WTC11 (cell line): ENCODE results near the gene ATG7. TPM values are rescaled to one million over a fixed set of nuclear protein-coding genes. Genes with fewer than 3 reads are reported as not detected.
"Not testable (repeated sequence)": the region's sequence is repeated elsewhere in the genome, so short reads cannot be mapped to it uniquely, and the experiment has no call there.

ENCODE experiments used
- ATAC-seq: fragments of 200-7000 bp; cut with Tn5 transposase; 2 replicates; pipeline ENCODE4 v1.10.0; 2021; ENCODE audit warnings: mild to moderate bottlenecking, moderate library complexity
- CTCF ChIA-PET: fragments of 300-600 bp; sonication (Branson Sonifier 250); formaldehyde crosslinking; loops from one replicate; lab custom pipeline; 2021; ENCODE audit warnings: antibody characterized with exemption; lab: Charles Lee
- POLR2A ChIA-PET: fragments of 350-600 bp; sonication (Branson Sonifier 250); formaldehyde crosslinking; loops from one replicate; lab custom pipeline; 2021; ENCODE audit warnings: antibody characterized with exemption; lab: Charles Lee
- DNase-seq: peaks from one replicate; pipeline ENCODE4 v3.0.0; 2021; ENCODE audit warnings: low spot score
- H3K27ac Mint-ChIP-seq: 2 replicates; pipeline ENCODE4 v1.8.0; 2021; ENCODE audit warnings: mixed read lengths
- H3K27me3 Mint-ChIP-seq: 2 replicates; pipeline ENCODE4 v1.8.0; 2021; ENCODE audit warnings: low read depth, mild to moderate bottlenecking, moderate library complexity, mixed read lengths
- H3K36me3 Mint-ChIP-seq: 2 replicates; pipeline ENCODE4 v1.8.0; 2021; ENCODE audit warnings: mixed read lengths
- H3K4me1 Mint-ChIP-seq: 2 replicates; pipeline ENCODE4 v1.8.0; 2022; ENCODE audit warnings: mixed read lengths
- H3K4me3 Mint-ChIP-seq: 2 replicates; pipeline ENCODE4 v1.8.0; 2021; ENCODE audit warnings: mild to moderate bottlenecking, moderate library complexity, mixed read lengths
- H3K9me3 Mint-ChIP-seq: 2 replicates; pipeline ENCODE4 v1.8.0; 2021; ENCODE audit warnings: mixed read lengths
- E2F4 ChIP-seq: sonication (generic); formaldehyde crosslinking; IDR thresholded peaks from 2 replicates; pipeline ENCODE4 v1.8.1; 2022; ENCODE audit warnings: low read depth, mild to moderate bottlenecking, moderate library complexity, missing genetic modification reagents, borderline replicate concordance
- FOXK1 ChIP-seq: sonication (generic); formaldehyde crosslinking; IDR thresholded peaks from 2 replicates; pipeline ENCODE4 v1.8.0; 2022; ENCODE audit warnings: mild to moderate bottlenecking, moderate library complexity, missing genetic modification reagents
- HMGXB4 ChIP-seq: sonication (generic); formaldehyde crosslinking; IDR thresholded peaks from 2 replicates; pipeline ENCODE4 v1.8.1; 2023; ENCODE audit warnings: mild to moderate bottlenecking, moderate library complexity, missing genetic modification reagents
- OVOL2 ChIP-seq: fragments of 250-450 bp; sonication (Bioruptor Pico); IDR thresholded peaks from 2 replicates; pipeline ENCODE4 v1.9.0; 2021; ENCODE audit warnings: mild to moderate bottlenecking, borderline replicate concordance
- PRDM15 ChIP-seq: sonication (generic); formaldehyde crosslinking; IDR thresholded peaks from 2 replicates; pipeline ENCODE4 v1.8.0; 2022; ENCODE audit warnings: missing genetic modification reagents
- SMAD3 ChIP-seq: sonication (generic); formaldehyde crosslinking; IDR thresholded peaks from 2 replicates; pipeline ENCODE4 v1.8.0; 2022; ENCODE audit warnings: missing genetic modification reagents, mild to moderate bottlenecking, borderline replicate concordance
- TP53 ChIP-seq: sonication (generic); formaldehyde crosslinking; IDR thresholded peaks from 2 replicates; pipeline ENCODE4 v1.8.1; 2023; ENCODE audit warnings: mild to moderate bottlenecking, missing genetic modification reagents
- ZNF416 ChIP-seq: fragments of 250-450 bp; sonication (Bioruptor Pico); IDR thresholded peaks from 2 replicates; pipeline ENCODE4 v1.9.0; 2021; ENCODE audit warnings: mild to moderate bottlenecking, inconsistent platforms
- total RNA-seq: library from RNA; stranded (reverse); gene quantifications from 3 replicates; pipeline ENCODE4 v1.2.3, GENCODE V29; 2021
- TF ChIP-seq, protein P1 (sequence below): sonication (generic); formaldehyde crosslinking; IDR thresholded peaks from 2 replicates; pipeline ENCODE4 v1.8.1; 2023; ENCODE audit warnings: mild to moderate bottlenecking, missing genetic modification reagents
- TF ChIP-seq, protein P2 (sequence below): sonication (generic); formaldehyde crosslinking; IDR thresholded peaks from 2 replicates; pipeline ENCODE4 v1.8.1; 2023; ENCODE audit warnings: mild to moderate bottlenecking, missing genetic modification reagents, borderline replicate concordance

Gene ATG7
- total RNA-seq, 1 experiment from 2014 or later = 17.5 TPM

DNA sequence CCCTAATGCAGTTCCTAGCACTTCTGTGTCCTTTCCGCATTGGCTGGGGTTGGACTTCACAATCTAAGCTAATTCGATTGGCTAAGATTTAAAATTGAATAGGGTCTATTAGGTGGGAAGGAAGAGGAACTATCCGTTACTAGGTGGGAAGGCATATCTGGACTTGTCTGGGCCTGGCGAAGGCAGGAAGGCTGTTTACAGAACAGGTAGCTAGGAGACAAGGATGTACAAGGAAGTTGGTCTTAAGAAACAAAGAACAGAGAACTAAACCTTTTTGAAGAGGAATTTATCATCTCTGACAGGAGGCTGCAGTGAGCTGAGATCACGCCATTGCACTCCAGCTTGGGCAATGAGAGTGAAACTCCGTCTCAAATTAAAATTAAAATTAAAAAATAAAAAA is 17.3 kb upstream of the ATG7 start:
- no peak for TF ChIP-seq PRDM15 (CRISPR knock-in tag)
- no peak for TF ChIP-seq ZNF416
- no peak for TF ChIP-seq SMAD3 (CRISPR knock-in tag)
- no peak for TF ChIP-seq HMGXB4 (CRISPR knock-in tag)
- TF ChIP-seq OVOL2 = no peak
- no peak for TF ChIP-seq TP53 (CRISPR knock-in tag)
- no peak for TF ChIP-seq FOXK1 (CRISPR knock-in tag)
- POLR2A ChIA-PET = no interaction called here
- DNase-seq (no peak), ATAC-seq (no peak)
- H3K27me3 Mint-ChIP-seq = peaks cover 11% of the 10 kb centered on the region
- H3K4me3 Mint-ChIP-seq = no peak overlapping the region
- peaks cover 7% of the 10 kb centered on the region; the same call in 1 of the 2 replicates for H3K9me3 Mint-ChIP-seq
- H3K27ac Mint-ChIP-seq = no peak overlapping the region
- CTCF ChIA-PET = interaction anchor here (0.6 kb wide), 1 partner anchor 437 kb away, joined by 4 read pairs; no protein-coding TSS in a partner anchor
- no peaks in the 10 kb centered on the region for H3K4me1 Mint-ChIP-seq
- no peaks in the 10 kb centered on the region for H3K36me3 Mint-ChIP-seq

DNA sequence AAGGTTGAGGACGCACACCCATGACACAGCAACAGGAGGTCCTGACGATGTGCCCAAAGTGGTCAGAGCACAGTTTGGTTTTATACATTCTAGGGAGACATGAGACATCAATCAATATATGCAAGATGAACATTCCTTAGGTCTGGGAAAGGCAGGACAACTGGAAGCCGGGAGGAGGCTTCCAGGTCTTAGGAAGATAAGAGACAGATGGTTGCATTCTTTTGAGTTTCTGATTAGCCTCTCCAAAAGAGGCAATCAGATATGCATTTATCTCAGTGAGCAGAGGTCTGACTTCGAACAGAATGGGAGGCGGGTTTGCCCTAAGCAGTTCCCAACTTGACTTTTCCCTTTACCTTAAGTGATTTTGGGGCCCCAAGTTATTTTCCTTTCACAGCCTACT is 16.7 kb upstream of the ATG7 start:
- H3K4me1 Mint-ChIP-seq, DNase-seq, ATAC-seq, H3K36me3 Mint-ChIP-seq, H3K27ac Mint-ChIP-seq, POLR2A ChIA-PET, H3K4me3 Mint-ChIP-seq, H3K9me3 Mint-ChIP-seq: not testable (repeated sequence)
- CTCF ChIA-PET = interaction anchor here (1.2 kb wide), 1 partner anchor 80 kb away, joined by 3 read pairs; no protein-coding TSS in a partner anchor
- peaks cover 11% of the 10 kb centered on the region for H3K27me3 Mint-ChIP-seq

DNA sequence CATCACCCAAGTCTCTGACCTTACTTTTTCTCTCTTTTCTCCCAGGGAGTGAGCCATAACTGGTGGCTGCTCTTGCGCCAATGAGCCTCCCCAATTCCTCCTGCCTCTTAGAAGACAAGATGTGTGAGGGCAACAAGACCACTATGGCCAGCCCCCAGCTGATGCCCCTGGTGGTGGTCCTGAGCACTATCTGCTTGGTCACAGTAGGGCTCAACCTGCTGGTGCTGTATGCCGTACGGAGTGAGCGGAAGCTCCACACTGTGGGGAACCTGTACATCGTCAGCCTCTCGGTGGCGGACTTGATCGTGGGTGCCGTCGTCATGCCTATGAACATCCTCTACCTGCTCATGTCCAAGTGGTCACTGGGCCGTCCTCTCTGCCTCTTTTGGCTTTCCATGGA is 13.2 kb upstream of the ATG7 start:
- POLR2A ChIA-PET = no interaction called here
- TF ChIP-seq, protein P1, sequence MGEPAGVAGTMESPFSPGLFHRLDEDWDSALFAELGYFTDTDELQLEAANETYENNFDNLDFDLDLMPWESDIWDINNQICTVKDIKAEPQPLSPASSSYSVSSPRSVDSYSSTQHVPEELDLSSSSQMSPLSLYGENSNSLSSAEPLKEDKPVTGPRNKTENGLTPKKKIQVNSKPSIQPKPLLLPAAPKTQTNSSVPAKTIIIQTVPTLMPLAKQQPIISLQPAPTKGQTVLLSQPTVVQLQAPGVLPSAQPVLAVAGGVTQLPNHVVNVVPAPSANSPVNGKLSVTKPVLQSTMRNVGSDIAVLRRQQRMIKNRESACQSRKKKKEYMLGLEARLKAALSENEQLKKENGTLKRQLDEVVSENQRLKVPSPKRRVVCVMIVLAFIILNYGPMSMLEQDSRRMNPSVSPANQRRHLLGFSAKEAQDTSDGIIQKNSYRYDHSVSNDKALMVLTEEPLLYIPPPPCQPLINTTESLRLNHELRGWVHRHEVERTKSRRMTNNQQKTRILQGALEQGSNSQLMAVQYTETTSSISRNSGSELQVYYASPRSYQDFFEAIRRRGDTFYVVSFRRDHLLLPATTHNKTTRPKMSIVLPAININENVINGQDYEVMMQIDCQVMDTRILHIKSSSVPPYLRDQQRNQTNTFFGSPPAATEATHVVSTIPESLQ = no peak
- TF ChIP-seq, protein P2, sequence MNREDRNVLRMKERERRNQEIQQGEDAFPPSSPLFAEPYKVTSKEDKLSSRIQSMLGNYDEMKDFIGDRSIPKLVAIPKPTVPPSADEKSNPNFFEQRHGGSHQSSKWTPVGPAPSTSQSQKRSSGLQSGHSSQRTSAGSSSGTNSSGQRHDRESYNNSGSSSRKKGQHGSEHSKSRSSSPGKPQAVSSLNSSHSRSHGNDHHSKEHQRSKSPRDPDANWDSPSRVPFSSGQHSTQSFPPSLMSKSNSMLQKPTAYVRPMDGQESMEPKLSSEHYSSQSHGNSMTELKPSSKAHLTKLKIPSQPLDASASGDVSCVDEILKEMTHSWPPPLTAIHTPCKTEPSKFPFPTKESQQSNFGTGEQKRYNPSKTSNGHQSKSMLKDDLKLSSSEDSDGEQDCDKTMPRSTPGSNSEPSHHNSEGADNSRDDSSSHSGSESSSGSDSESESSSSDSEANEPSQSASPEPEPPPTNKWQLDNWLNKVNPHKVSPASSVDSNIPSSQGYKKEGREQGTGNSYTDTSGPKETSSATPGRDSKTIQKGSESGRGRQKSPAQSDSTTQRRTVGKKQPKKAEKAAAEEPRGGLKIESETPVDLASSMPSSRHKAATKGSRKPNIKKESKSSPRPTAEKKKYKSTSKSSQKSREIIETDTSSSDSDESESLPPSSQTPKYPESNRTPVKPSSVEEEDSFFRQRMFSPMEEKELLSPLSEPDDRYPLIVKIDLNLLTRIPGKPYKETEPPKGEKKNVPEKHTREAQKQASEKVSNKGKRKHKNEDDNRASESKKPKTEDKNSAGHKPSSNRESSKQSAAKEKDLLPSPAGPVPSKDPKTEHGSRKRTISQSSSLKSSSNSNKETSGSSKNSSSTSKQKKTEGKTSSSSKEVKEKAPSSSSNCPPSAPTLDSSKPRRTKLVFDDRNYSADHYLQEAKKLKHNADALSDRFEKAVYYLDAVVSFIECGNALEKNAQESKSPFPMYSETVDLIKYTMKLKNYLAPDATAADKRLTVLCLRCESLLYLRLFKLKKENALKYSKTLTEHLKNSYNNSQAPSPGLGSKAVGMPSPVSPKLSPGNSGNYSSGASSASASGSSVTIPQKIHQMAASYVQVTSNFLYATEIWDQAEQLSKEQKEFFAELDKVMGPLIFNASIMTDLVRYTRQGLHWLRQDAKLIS (CRISPR knock-in tag) = no peak
- TF ChIP-seq E2F4 (CRISPR knock-in tag) = no peak
- peaks cover 7% of the 10 kb centered on the region for H3K27me3 Mint-ChIP-seq
- no peak overlapping the region for H3K4me3 Mint-ChIP-seq
- H3K9me3 Mint-ChIP-seq = peaks cover 7% of the 10 kb centered on the region; the same call in 1 of the 2 replicates
- no peaks in the 10 kb centered on the region for H3K4me1 Mint-ChIP-seq
- H3K36me3 Mint-ChIP-seq = no peaks in the 10 kb centered on the region
- CTCF ChIA-PET = interaction anchor here (1.1 kb wide), 1 partner anchor 76 kb away, joined by 4 read pairs; no protein-coding TSS in a partner anchor
- DNase-seq = no peak
- ATAC-seq = peak; percentile 62
- H3K27ac Mint-ChIP-seq = no peak overlapping the region
